Transverse colon (tissue), 4 donors: ENCODE data around the gene GALNT11. TPM values are rescaled to one million over a fixed set of nuclear protein-coding genes. Genes with fewer than 3 reads are reported as not detected.

Source experiments
- DNase-seq: peaks from one replicate; pipeline ENCODE4 v3.0.0-alpha.2; 2019
- H3K27ac ChIP-seq, 4 donors: fragments of 200-600 bp; sonication (generic); 2 replicates each; pipeline ENCODE4 v1.5.1; 2016 to 2018; ENCODE audit warnings: inconsistent platforms in 4 of 4
- H3K27me3 ChIP-seq: fragments of 200-600 bp; sonication (generic); 2 replicates; pipeline ENCODE4 v1.5.1; 2017; ENCODE audit warnings: inconsistent platforms
- H3K36me3 ChIP-seq, 4 donors: fragments of 200-600 bp; sonication (generic); 2 replicates each; pipeline ENCODE4 v1.5.1; 2017 to 2019; ENCODE audit warnings: inconsistent platforms in 4 of 4
- H3K4me1 ChIP-seq, 4 donors: fragments of 200-600 bp; sonication (generic); 2 replicates each; pipeline ENCODE4 v1.5.1; 2017 to 2020; ENCODE audit warnings: inconsistent platforms in 4 of 4
- H3K4me3 ChIP-seq, 4 donors: fragments of 200-600 bp; sonication (generic); 1 replicate in 1 of 4; 2 replicates in 3 of 4; pipeline versions ENCODE4 v1.5.1 to v1.6.1; 2017 to 2019; ENCODE audit warnings: inconsistent platforms in 4 of 4
- H3K9me3 ChIP-seq, 2 donors: fragments of 200-600 bp; sonication (generic); 2 replicates each; pipeline ENCODE4 v1.5.1; 2017 to 2019; ENCODE audit warnings: inconsistent platforms in 2 of 2
- EP300 ChIP-seq: sonication (generic); formaldehyde crosslinking; IDR thresholded peaks from one replicate; pipeline ENCODE4 v1.6.1; 2017; ENCODE audit warnings: antibody characterized with exemption, low read depth
- POLR2A ChIP-seq: fragments of 450-650 bp; IDR thresholded peaks from one replicate; pipeline ENCODE4 v1.6.1; 2016; ENCODE audit warnings: antibody characterized with exemption, mild to moderate bottlenecking, moderate library complexity
- POLR2AphosphoS5 ChIP-seq, 3 donors: sonication (generic); formaldehyde crosslinking; IDR thresholded peaks; one replicate each; pipeline ENCODE4 v1.6.1; 2016; ENCODE audit warnings: antibody characterized with exemption in 3 of 3
- WGBS, 2 donors: methylation state at CpG; one replicate each; pipeline ENCODE4 v1.1.5; 2018; ENCODE audit warnings: low coverage in 1 of 2; 5-methylcytosine and 5-hydroxymethylcytosine counted together
- in situ Hi-C, 4 donors: fragments of 200-750 bp; cut with MboI; loops; one replicate each; pipeline versions ENCODE4 v1.15.0 to v1.15.1; 2017; ENCODE audit warnings: low sequenced_read_pairs in 3 of 4, low pct_ligation_motif_present in 1 of 4, low pct_unique_long_range_greater_than_20kb in 1 of 4
- intact Hi-C: fragments of 100-400 bp; cut with DNase I; formaldehyde crosslinking; loops from one replicate; pipeline ENCODE4 v1.15.1; 2023; ENCODE audit warnings: low total_unique reads
- total RNA-seq, 4 donors: library from RNA; depleted of rRNA; stranded (reverse); fragments of >200 nt; gene quantifications; one replicate each; pipeline ENCODE4 v1.1.0, GENCODE V29; 2016
- TF ChIP-seq, protein P1 (sequence below), 5 experiments: fragments of 200-600 bp in 3 of 5; fragments of 450-650 bp in 2 of 5; sonication (generic) in 3 of 5; IDR thresholded peaks; 1 replicate in 2 of 5; 2 replicates in 3 of 5; pipeline ENCODE4 v1.5.1; 2016 to 2017; ENCODE audit warnings: antibody characterized with exemption in 5 of 5, inconsistent platforms in 3 of 5, mild to moderate bottlenecking in 2 of 5, moderate library complexity in 1 of 5

Gene GALNT11
- total RNA-seq, 4 donors from 2014 or later, result 14.7 to 36.2 (median 24.0) TPM

DNA sequence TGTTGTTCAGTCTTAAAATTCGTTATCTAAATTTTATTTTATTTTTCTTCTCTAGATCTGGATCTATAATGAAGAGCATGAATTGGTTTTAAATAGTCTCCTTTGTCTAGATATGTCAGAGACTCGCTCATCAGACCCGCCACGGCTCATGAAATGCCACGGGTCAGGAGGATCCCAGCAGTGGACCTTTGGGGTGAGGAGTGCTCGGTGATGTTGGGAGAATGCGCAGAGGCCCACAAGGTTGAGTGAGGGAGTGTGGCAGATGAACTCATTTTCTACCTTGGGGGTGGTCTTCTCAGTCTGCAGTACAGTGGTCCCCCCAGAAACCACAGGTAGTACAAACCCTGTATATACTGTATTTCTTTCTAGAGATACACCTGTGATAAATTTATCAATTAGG lies 95.3 kb downstream of the GALNT11 start:
- peaks cover 0 to 68% (median 32%) of the 10 kb centered on the region in 4 donors for H3K36me3 ChIP-seq
- WGBS, 2 donors, result 97 to 100% methylated on average over 3 to 7 of the region's 7 CpGs
- in situ Hi-C loops, result no loop called here

DNA sequence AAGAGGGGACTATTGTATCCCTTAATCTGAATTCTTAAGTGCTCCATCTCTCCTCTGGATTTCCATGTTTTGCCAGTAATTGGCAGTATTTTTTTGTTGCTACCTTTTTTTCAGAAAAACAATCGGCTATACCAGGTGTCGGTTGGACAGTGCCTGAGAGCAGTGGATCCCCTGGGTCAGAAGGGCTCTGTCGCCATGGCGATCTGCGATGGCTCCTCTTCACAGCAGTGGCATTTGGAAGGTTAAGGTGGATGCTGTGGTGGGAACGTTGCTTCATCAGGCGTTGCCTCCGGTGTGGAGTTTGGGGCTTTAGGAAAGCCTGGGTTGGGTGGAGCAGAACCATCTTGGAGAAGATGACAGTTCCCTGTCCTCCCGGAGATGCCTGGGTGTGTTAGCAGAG lies 96.0 kb downstream of the GALNT11 start:
- Histone ChIP-seq H3K36me3 (peaks cover 0 to 68% (median 32%) of the 10 kb centered on the region in 4 donors), H3K27ac (no peak overlapping the region), H3K9me3 (peaks cover 0 to 6% of the 10 kb centered on the region in 2 donors), H3K27me3 (no peaks in the 10 kb centered on the region), H3K4me3 (no peak overlapping the region), H3K4me1 (no peaks in the 10 kb centered on the region)
- in situ Hi-C loops (no loop called here), intact Hi-C loops (no loop called here)
- no peak for DNase-seq
- WGBS, 2 donors, result 93 to 95% methylated on average over 8 to 9 of the region's 9 CpGs
- TF ChIP-seq, protein P1, sequence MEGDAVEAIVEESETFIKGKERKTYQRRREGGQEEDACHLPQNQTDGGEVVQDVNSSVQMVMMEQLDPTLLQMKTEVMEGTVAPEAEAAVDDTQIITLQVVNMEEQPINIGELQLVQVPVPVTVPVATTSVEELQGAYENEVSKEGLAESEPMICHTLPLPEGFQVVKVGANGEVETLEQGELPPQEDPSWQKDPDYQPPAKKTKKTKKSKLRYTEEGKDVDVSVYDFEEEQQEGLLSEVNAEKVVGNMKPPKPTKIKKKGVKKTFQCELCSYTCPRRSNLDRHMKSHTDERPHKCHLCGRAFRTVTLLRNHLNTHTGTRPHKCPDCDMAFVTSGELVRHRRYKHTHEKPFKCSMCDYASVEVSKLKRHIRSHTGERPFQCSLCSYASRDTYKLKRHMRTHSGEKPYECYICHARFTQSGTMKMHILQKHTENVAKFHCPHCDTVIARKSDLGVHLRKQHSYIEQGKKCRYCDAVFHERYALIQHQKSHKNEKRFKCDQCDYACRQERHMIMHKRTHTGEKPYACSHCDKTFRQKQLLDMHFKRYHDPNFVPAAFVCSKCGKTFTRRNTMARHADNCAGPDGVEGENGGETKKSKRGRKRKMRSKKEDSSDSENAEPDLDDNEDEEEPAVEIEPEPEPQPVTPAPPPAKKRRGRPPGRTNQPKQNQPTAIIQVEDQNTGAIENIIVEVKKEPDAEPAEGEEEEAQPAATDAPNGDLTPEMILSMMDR (IDR thresholded peaks at IDR 0.05), result no peak
- TF ChIP-seq POLR2AphosphoS5 (IDR thresholded peaks at IDR 0.05) (no peak), EP300 (no peak), POLR2A (no peak)

More for the DNA sequence above, 95.3 kb downstream of the GALNT11 start:
- no peak overlapping the region for H3K4me3 ChIP-seq
- H3K9me3 ChIP-seq, result peaks cover 0 to 6% of the 10 kb centered on the region in 2 donors
- intact Hi-C loops, result no loop called here
- no peaks in the 10 kb centered on the region for H3K4me1 ChIP-seq
- TF ChIP-seq EP300 (no peak), POLR2A (no peak), POLR2AphosphoS5 (IDR thresholded peaks at IDR 0.05) (no peak)
- TF ChIP-seq, protein P1 (IDR thresholded peaks at IDR 0.05), result no peak
- no peak overlapping the region for H3K27ac ChIP-seq
- no peaks in the 10 kb centered on the region for H3K27me3 ChIP-seq
- no peak for DNase-seq

DNA sequence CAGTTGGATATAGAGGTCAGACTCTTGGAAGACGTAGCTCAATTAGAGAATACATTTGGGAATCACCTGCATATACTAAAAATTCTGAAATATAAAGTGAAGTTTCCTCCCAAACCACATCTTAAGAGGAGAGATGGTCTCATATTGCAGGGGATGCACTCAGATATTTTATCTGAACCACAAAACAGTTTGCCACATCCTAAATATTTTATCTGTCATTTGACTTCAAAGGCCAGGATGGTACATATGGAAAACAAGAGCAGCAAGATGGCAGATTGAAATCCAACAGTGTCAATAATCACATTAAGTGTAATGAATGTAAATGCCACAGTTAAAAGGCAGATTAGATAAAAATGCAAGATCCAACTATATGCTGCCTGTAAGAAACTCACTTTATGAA lies 97.1 kb downstream of the GALNT11 start:
- no peak for DNase-seq
- no peaks in the 10 kb centered on the region for H3K27me3 ChIP-seq
- intact Hi-C loops (no loop called here), in situ Hi-C loops (no loop called here)
- peaks cover 0 to 63% (median 31%) of the 10 kb centered on the region in 4 donors for H3K36me3 ChIP-seq
- 94% methylated on average over 1 of the region's 1 CpG; no CpG with 5 or more reads in 1 of the 2 donors for WGBS, 2 donors
- H3K27ac ChIP-seq, result no peak overlapping the region
- peaks cover 0 to 6% of the 10 kb centered on the region in 2 donors for H3K9me3 ChIP-seq
- no peak overlapping the region for H3K4me3 ChIP-seq
- no peaks in the 10 kb centered on the region for H3K4me1 ChIP-seq
- TF ChIP-seq POLR2A (no peak), POLR2AphosphoS5 (IDR thresholded peaks at IDR 0.05) (no peak), EP300 (no peak)
- TF ChIP-seq, protein P1 (IDR thresholded peaks at IDR 0.05), result no peak

DNA sequence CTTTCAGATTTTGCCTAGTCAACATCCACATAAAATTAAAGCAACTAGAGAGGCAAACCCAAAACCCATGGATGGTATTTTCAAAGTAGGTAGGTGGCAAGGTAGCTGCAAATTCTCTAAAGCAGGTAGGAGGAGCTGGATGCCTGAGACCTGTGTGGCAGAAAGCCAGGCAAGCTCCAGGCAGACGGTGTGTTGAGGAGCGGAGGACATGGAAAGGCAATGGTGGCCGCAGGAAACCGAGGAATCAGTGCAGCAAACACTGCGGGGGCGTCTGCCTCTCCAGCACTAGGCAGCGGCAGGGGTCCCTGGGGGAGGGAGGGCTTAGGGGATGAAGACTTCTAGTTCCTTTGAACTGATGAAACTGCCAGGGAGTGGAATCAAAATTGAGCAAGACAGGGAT lies 101.3 kb downstream of the GALNT11 start:
- WGBS, 2 donors, result 96 to 100% methylated on average over 2 to 7 of the region's 7 CpGs
- no peaks in the 10 kb centered on the region for H3K4me1 ChIP-seq
- in situ Hi-C loops (no loop called here), intact Hi-C loops (no loop called here)
- DNase-seq, result no peak
- peaks cover 0 to 6% of the 10 kb centered on the region in 2 donors for H3K9me3 ChIP-seq
- H3K36me3 ChIP-seq, result peaks cover 0 to 42% (median 20%) of the 10 kb centered on the region in 4 donors
- no peak overlapping the region for H3K4me3 ChIP-seq
- TF ChIP-seq, protein P1 (IDR thresholded peaks at IDR 0.05), result no peak
- TF ChIP-seq POLR2A (no peak), EP300 (no peak), POLR2AphosphoS5 (IDR thresholded peaks at IDR 0.05) (no peak)
- no peaks in the 10 kb centered on the region for H3K27me3 ChIP-seq
- no peak overlapping the region for H3K27ac ChIP-seq
